Measurements from ENCODE around the gene GLI3. TPM values are rescaled to one million over a fixed set of nuclear protein-coding genes. Genes with fewer than 3 reads are reported as not detected.

GLI3 gene
- total RNA-seq, 2 donors from 2014 or later = 9.2 to 14.7 TPM

- TF ChIP-seq POLR2A (IDR thresholded peaks at IDR 0.05) (no peak), CTCF (IDR thresholded peaks at IDR 0.05) (no peak), POLR2AphosphoS5 (IDR thresholded peaks at IDR 0.05) (no peak)
- no peaks in the 10 kb centered on the region for H3K36me3 ChIP-seq
- no peaks in the 10 kb centered on the region for H3K27me3 ChIP-seq (replicated peaks; ENCODE audit: insufficient read depth)
- intact Hi-C loops (cut with DNase I) = no loop called here
- peaks cover 2% of the 10 kb centered on the region for H3K4me1 ChIP-seq (replicated peaks)
- no peak overlapping the region for H3K27ac ChIP-seq
- no peaks in the 10 kb centered on the region for H3K9me3 ChIP-seq
- no peak overlapping the region for H3K4me3 ChIP-seq
- WGBS = 54% methylated on average over 10 of the region's 10 CpGs
- DNase-seq (ENCODE audit: low spot score) = no peak
These were observed 102.6 kb downstream of the GLI3 start for GRCh38 chr7:42134276-42134876.

DNA sequence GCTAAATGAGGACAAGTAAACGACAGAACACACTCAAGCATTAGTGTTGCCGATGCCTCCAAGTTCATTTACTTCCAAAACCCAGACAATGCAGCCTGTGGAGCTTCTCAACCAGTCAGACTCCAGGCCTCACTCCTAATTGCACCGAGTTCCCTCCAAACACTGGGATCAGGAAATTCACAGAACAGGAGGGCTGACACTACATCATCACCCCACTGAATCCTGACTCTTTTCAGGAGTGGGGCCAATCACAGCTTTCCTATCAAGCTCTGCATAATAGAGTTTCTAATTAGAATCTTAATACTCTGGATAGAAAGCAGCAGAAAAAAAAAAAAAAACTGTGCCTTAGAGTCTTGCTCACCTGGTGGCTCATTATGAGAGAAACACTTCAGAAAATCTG, 103.7 kb downstream of the GLI3 start:
- Histone ChIP-seq H3K4me3 (no peak overlapping the region), H3K36me3 (no peaks in the 10 kb centered on the region), H3K9me3 (no peaks in the 10 kb centered on the region), H3K27me3 (replicated peaks; ENCODE audit: insufficient read depth) (no peaks in the 10 kb centered on the region), H3K4me1 (replicated peaks) (peaks cover 2% of the 10 kb centered on the region), H3K27ac (no peak overlapping the region)
- intact Hi-C loops (cut with DNase I) = no loop called here
- 19% methylated on average over 3 of the region's 3 CpGs for WGBS
- no peak for DNase-seq (ENCODE audit: low spot score)
- TF ChIP-seq POLR2A (IDR thresholded peaks at IDR 0.05) = no peak
- no peak for TF ChIP-seq POLR2AphosphoS5 (IDR thresholded peaks at IDR 0.05)
- TF ChIP-seq CTCF (IDR thresholded peaks at IDR 0.05) = no peak

DNA sequence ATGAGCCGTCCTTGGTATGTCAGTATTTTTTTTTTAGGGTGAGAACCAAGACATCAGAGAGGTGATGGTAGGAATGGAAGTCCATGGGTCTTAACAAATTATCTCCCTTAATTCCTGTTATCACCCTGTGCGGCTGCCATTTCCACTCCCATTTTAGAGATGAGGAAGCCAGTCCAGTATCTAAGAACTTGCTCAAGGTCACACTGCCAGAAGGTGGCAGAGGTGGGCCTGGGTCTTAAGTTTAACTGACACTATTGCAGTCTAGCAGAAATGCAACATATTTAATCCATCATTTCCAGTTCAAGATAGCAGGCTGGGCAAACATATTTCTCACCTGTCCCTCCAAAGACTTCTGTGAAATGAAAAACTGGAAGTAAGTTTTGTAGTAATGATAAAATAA, 108.3 kb downstream of the GLI3 start:
- peak in 1 of 4 experiments; percentile 23 for TF ChIP-seq CTCF (IDR thresholded peaks at IDR 0.05)
- no peak for TF ChIP-seq POLR2A (IDR thresholded peaks at IDR 0.05)
- no peak for TF ChIP-seq POLR2AphosphoS5 (IDR thresholded peaks at IDR 0.05)
- Histone ChIP-seq H3K4me1 (replicated peaks) (peaks cover 2% of the 10 kb centered on the region), H3K27ac (no peak overlapping the region), H3K27me3 (replicated peaks; ENCODE audit: insufficient read depth) (no peaks in the 10 kb centered on the region), H3K36me3 (no peaks in the 10 kb centered on the region), H3K4me3 (no peak overlapping the region), H3K9me3 (no peaks in the 10 kb centered on the region)
- intact Hi-C loops (cut with DNase I) = no loop called here
- no peak for DNase-seq (ENCODE audit: low spot score)
- 85% methylated on average over 2 of the region's 2 CpGs for WGBS

- H3K27me3 ChIP-seq (replicated peaks; ENCODE audit: insufficient read depth) = no peaks in the 10 kb centered on the region
- no peak overlapping the region for H3K4me3 ChIP-seq
- intact Hi-C loops (cut with DNase I) = no loop called here
- no peak for DNase-seq (ENCODE audit: low spot score)
- no peaks in the 10 kb centered on the region for H3K9me3 ChIP-seq
- H3K27ac ChIP-seq = no peak overlapping the region
- H3K4me1 ChIP-seq (replicated peaks) = no peaks in the 10 kb centered on the region
- H3K36me3 ChIP-seq = no peaks in the 10 kb centered on the region
- TF ChIP-seq POLR2AphosphoS5 (IDR thresholded peaks at IDR 0.05) (no peak), CTCF (IDR thresholded peaks at IDR 0.05) (no peak), POLR2A (IDR thresholded peaks at IDR 0.05) (no peak)
These were observed 109.8 kb downstream of the GLI3 start for GRCh38 chr7:42127232-42127622.

GRCh38 chr7:42126475-42127231, 110.4 kb downstream of the GLI3 start:
- Histone ChIP-seq H3K4me1 (replicated peaks) (no peaks in the 10 kb centered on the region), H3K27ac (no peak overlapping the region), H3K4me3 (no peak overlapping the region), H3K27me3 (replicated peaks; ENCODE audit: insufficient read depth) (no peaks in the 10 kb centered on the region), H3K9me3 (no peaks in the 10 kb centered on the region), H3K36me3 (no peaks in the 10 kb centered on the region)
- 89% methylated on average over 6 of the region's 6 CpGs for WGBS
- intact Hi-C loops (cut with DNase I) = no loop called here
- TF ChIP-seq POLR2A (IDR thresholded peaks at IDR 0.05) = no peak
- TF ChIP-seq CTCF (IDR thresholded peaks at IDR 0.05) = no peak
- no peak for TF ChIP-seq POLR2AphosphoS5 (IDR thresholded peaks at IDR 0.05)
- DNase-seq (ENCODE audit: low spot score) = no peak
